Heart right ventricle (tissue), 16 donors: ENCODE data around the gene CTSS. TPM values are rescaled to one million over a fixed set of nuclear protein-coding genes. Genes with fewer than 3 reads are reported as not detected.

Experiments used
- ATAC-seq, 8 donors: fragments of 200-7000 bp; cut with Tn5 transposase; one replicate each; pipeline ENCODE4 v1.9.1; 2020; ENCODE audit warnings: mild to moderate bottlenecking in 8 of 8, moderate library complexity in 8 of 8, moderate number of reproducible peaks in 1 of 8
- DNase-seq, 2 donors: peaks; one replicate each; pipeline ENCODE4 v3.0.0-alpha.2; 2020
- H3K27ac ChIP-seq, 10 donors: fragments of 200-600 bp; sonication (generic) in 2 of 10; one replicate each; pipeline versions ENCODE4 v1.5.0 to v1.8.0; 2020 to 2022; ENCODE audit warnings: mild to moderate bottlenecking in 3 of 10
- H3K27me3 ChIP-seq, 7 donors: fragments of 200-600 bp; one replicate each; pipeline ENCODE4 v1.8.0; 2021 to 2022; ENCODE audit warnings: mild to moderate bottlenecking in 2 of 7
- H3K36me3 ChIP-seq, 9 donors: fragments of 200-600 bp; sonication (generic) in 1 of 9; one replicate each; pipeline versions ENCODE4 v1.5.0 to v1.8.0; 2020 to 2022; ENCODE audit warnings: mild to moderate bottlenecking in 2 of 9
- H3K4me1 ChIP-seq, 9 donors: fragments of 200-600 bp; sonication (generic) in 1 of 9; one replicate each; pipeline versions ENCODE4 v1.5.0 to v1.8.0; 2020 to 2022; ENCODE audit warnings: mild to moderate bottlenecking in 4 of 9
- H3K4me3 ChIP-seq, 10 donors: fragments of 200-600 bp; sonication (generic) in 2 of 10; one replicate each; pipeline versions ENCODE4 v1.5.0 to v1.8.0; 2020 to 2022; ENCODE audit warnings: mild to moderate bottlenecking in 7 of 10, moderate library complexity in 2 of 10
- H3K9me3 ChIP-seq, 11 donors: fragments of 200-600 bp in 10 of 11; sonication (generic) in 2 of 11; one replicate each; pipeline versions ENCODE4 v1.5.0 to v1.8.0; 2013 to 2022; ENCODE audit warnings: mild to moderate bottlenecking in 2 of 11, control low read depth in 1 of 11, moderate library complexity in 1 of 11
- CTCF ChIP-seq, 9 donors: fragments of 200-600 bp; sonication (generic) in 2 of 9; IDR thresholded peaks; one replicate each; pipeline versions ENCODE4 v1.5.0 to v1.8.0; 2021 to 2022; ENCODE audit warnings: antibody characterized with exemption in 9 of 9, mild to moderate bottlenecking in 5 of 9, moderate library complexity in 1 of 9
- WGBS, 2 donors: extraction: QIAGEN DNeasy Blood & Tissue Kit; methylation state at CpG; one replicate each; pipeline ENCODE4 v1.1.7; 2013; ENCODE audit warnings: inconsistent platforms in 1 of 2; 5-methylcytosine and 5-hydroxymethylcytosine counted together
- intact Hi-C, 10 donors: fragments of 100-400 bp; cut with DNase I; formaldehyde crosslinking; loops; one replicate each; pipeline versions ENCODE4 v1.11.1 to v1.14.2; 2022
- polyA plus RNA-seq, 2 donors: library from polyadenylated mRNA; stranded (reverse); fragments of 200-250 nt; gene quantifications; one replicate each; pipeline ENCODE4 v1.2.3, GENCODE V29; 2013
- total RNA-seq, 10 donors: library from RNA; stranded (reverse); fragmentation: NEBNext Ultra II Directional in 3 of 10; extraction: Animal tissue kit (Norgen Biotek cat#: 25700) in 3 of 10; gene quantifications; one replicate each; pipeline versions ENCODE4 v1.2.1 to v1.2.4, GENCODE V29; 2021 to 2023
- donor health status: Arrhythmogenic right ventricular cardiomyopathy.
- donor health status: ischemic (EF 13 %, LVEDD 7.1; RV severe dilation, severe dysfunction).
- donor health status: healthy with polysubstance abuse.
- donor health status: DM: no; HTN: yes; CAD: no.
- donor health status: DM: no; HTN: no; CAD: no.
- donor health status: ischemic (EF 25% LVEDD 6.9; RV normal size, moderate dysfunction).
- donor health status: ischemic (EF 25% LVEDD 5.7; RV mildly dilated, moderate dysfunction).
- donor health status: healthy.
- donor health status: DM: yes; HTN: yes; CAD: no.
- donor health status: Ischemic cardiomyopathy.
- donor health status: ischemic (EF 35%, LVEDD 5.7; RV mildly dilated, moderate dysfunction).
- donor health status: nonischemic (EF 11% LVEDD 7.7; RV severe dilation, severe dysfunction).
- donor health status: DM: yes; HTN: yes; CAD: no.
- donor health status: PGD.
- donor health status: ischemic (EF 29% LVEDD 5.4; RV normal size, mild dysfunction).
- donor health status: nonischemic (EF 23%, LVEDD 6.1; RV moderate dilation, normal function).

The CTSS gene
- total and polyA plus RNA-seq, 12 donors = 6.5 to 201 (median 17.2) TPM

DNA sequence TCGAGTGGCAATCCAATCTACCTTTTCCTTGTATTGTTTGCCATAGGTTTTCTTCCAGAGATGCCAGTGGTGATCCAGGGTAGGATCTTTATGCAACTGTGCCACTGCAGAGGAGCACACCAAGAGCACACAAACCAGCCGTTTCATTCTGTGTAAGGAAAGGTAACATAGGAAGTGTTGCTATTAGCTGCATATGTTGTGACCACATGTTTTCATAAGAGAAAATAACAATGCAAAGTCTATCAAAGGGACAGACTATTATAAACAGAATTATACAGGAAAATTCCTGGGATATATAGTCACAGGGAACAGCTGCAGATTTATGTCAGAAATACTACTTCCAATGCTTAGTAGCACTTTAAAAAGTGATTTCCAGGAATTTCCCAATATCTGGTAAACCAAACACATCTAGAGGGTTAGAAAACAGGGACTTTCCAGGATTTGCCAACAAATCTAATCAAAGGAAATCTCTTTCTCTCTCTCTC, 919 bp downstream of the CTSS start:
- DNase-seq = no peak
- peak in 2 of 8 donors; percentile 24 to 37 for ATAC-seq
- Histone ChIP-seq H3K4me3 (peak overlapping the region in 8 of 10 donors; percentile 30 to 59 (median 46)), H3K27me3 (no peaks in the 10 kb centered on the region), H3K9me3 (peaks cover 0 to 5% (median 0%) of the 10 kb centered on the region in 11 donors), H3K27ac (peak overlapping the region in 7 of 10 donors; percentile 34 to 93 (median 58)), H3K36me3 (peaks cover 0 to 23% (median 0%) of the 10 kb centered on the region in 9 donors), H3K4me1 (peaks cover 0 to 55% (median 0%) of the 10 kb centered on the region in 9 donors)
- intact Hi-C loops = no loop called here
- TF ChIP-seq CTCF (IDR thresholded peaks at IDR 0.05) = no peak
- WGBS, 2 donors = 51 to 66% methylated on average over 2 of the region's 2 CpGs

- no peak for TF ChIP-seq CTCF (IDR thresholded peaks at IDR 0.05)
- no peak for ATAC-seq
- H3K4me1 ChIP-seq = peaks cover 0 to 60% (median 0%) of the 10 kb centered on the region in 9 donors
- H3K27me3 ChIP-seq = no peaks in the 10 kb centered on the region
- 79 to 85% methylated on average over 3 of the region's 3 CpGs for WGBS, 2 donors
- no peak for DNase-seq
- peaks cover 0 to 39% (median 0%) of the 10 kb centered on the region in 9 donors for H3K36me3 ChIP-seq
- peaks cover 0 to 5% (median 0%) of the 10 kb centered on the region in 11 donors for H3K9me3 ChIP-seq
- H3K27ac ChIP-seq = peak overlapping the region in 1 of 10 donors; percentile 93
- intact Hi-C loops = no loop called here
- peak overlapping the region in 1 of 10 donors; percentile 59 for H3K4me3 ChIP-seq
Measured at GRCh38 chr1:150763018-150763417, 2.6 kb downstream of the CTSS start.

GRCh38 chr1:150762552-150762951, 3.0 kb downstream of the CTSS start:
- no peak for ATAC-seq
- intact Hi-C loops = no loop called here
- Histone ChIP-seq H3K27me3 (no peaks in the 10 kb centered on the region), H3K36me3 (peaks cover 0 to 44% (median 0%) of the 10 kb centered on the region in 9 donors), H3K27ac (peak overlapping the region in 1 of 10 donors; percentile 93), H3K4me3 (peak overlapping the region in 1 of 10 donors; percentile 59), H3K9me3 (peaks cover 0 to 5% (median 0%) of the 10 kb centered on the region in 11 donors), H3K4me1 (peaks cover 0 to 60% (median 0%) of the 10 kb centered on the region in 9 donors)
- WGBS, 2 donors = 85 to 89% methylated on average over 2 of the region's 2 CpGs
- TF ChIP-seq CTCF (IDR thresholded peaks at IDR 0.05) = no peak
- no peak for DNase-seq

DNA sequence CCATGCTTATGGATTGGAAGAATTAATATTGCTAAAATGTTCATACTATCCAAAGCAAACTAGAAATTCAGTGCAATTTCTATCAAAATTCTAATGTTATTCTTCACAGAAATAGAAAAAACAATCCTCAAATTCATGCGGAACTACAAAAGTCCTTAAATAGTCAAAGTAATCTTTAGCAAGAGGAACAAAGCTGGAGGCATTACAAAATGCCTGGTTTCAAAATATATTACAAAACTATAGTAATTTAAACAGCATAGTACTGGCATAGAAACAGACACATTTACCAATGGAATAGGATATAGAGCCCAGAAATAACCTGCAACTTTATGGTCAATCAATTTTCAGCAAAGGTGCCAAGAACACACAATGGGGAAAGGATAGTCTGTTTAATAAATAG, 3.8 kb downstream of the CTSS start:
- no peaks in the 10 kb centered on the region for H3K27me3 ChIP-seq
- peaks cover 0 to 60% (median 0%) of the 10 kb centered on the region in 9 donors for H3K4me1 ChIP-seq
- intact Hi-C loops = no loop called here
- ATAC-seq (no peak), DNase-seq (no peak)
- peak overlapping the region in 1 of 10 donors; percentile 93 for H3K27ac ChIP-seq
- TF ChIP-seq CTCF (IDR thresholded peaks at IDR 0.05) = no peak
- peaks cover 0 to 52% (median 0%) of the 10 kb centered on the region in 9 donors for H3K36me3 ChIP-seq
- 87 to 90% methylated on average over 1 of the region's 1 CpG for WGBS, 2 donors
- peaks cover 0 to 5% (median 0%) of the 10 kb centered on the region in 11 donors for H3K9me3 ChIP-seq
- peak overlapping the region in 1 of 10 donors; percentile 59 for H3K4me3 ChIP-seq
